Kidney (tissue), 14 donors: Measurements from ENCODE around the gene ITPR2. TPM values are rescaled to one million over a fixed set of nuclear protein-coding genes. Genes with fewer than 3 reads are reported as not detected.

Experiments used
- DNase-seq, 5 donors: peaks; one replicate each; pipeline ENCODE4 v3.0.0-alpha.2; 2013 to 2020
- FAIRE-seq: peaks from 2 replicates; lab custom pipeline; 2012; peaks lifted over from hg19 to GRCh38; lab: Jason Lieb, UNC
- H3K27ac ChIP-seq, 2 donors: one replicate each; pipeline ENCODE4 v1.7.0; 2013; ENCODE audit warnings: low read depth in 2 of 2, low read length in 2 of 2, inconsistent platforms in 1 of 2
- H3K27me3 ChIP-seq: one replicate; pipeline ENCODE4 v1.7.1; 2013; ENCODE audit warnings: low read length, inconsistent platforms; ENCODE audit not compliant: control insufficient read depth, insufficient read depth
- H3K36me3 ChIP-seq, 3 donors: one replicate each; pipeline versions ENCODE4 v1.7.0 to v1.7.1; 2013; ENCODE audit warnings: low read length in 3 of 3, control low read depth in 1 of 3, inconsistent platforms in 1 of 3; ENCODE audit not compliant: insufficient read depth in 3 of 3, control insufficient read depth in 2 of 3
- H3K4me1 ChIP-seq, 3 donors: one replicate each; pipeline versions ENCODE4 v1.7.0 to v1.7.1; 2013; ENCODE audit warnings: low read length in 3 of 3, inconsistent platforms in 1 of 3, low read depth in 1 of 3; ENCODE audit not compliant: control insufficient read depth in 2 of 3, insufficient read depth in 2 of 3
- H3K4me3 ChIP-seq, 3 donors: one replicate each; pipeline versions ENCODE4 v1.7.0 to v1.8.1; 2013; ENCODE audit warnings: low read length in 3 of 3, control low read depth in 1 of 3, inconsistent platforms in 1 of 3
- H3K9ac ChIP-seq, 3 donors: one replicate each; pipeline versions ENCODE4 v1.7.0 to v1.7.1; 2013; ENCODE audit warnings: low read length in 3 of 3, control low read depth in 1 of 3, inconsistent platforms in 1 of 3
- H3K9me3 ChIP-seq, 3 donors: one replicate each; pipeline versions ENCODE4 v1.7.0 to v1.7.1; 2013; ENCODE audit warnings: low read length in 3 of 3, control low read depth in 1 of 3, inconsistent platforms in 1 of 3; ENCODE audit not compliant: control insufficient read depth in 2 of 3, insufficient read depth in 1 of 3
- CTCF ChIP-seq: IDR thresholded peaks from 3 replicates; pipeline ENCODE4 v1.5.1; 2012; ENCODE audit warnings: mild to moderate bottlenecking, moderate library complexity, borderline replicate concordance; ENCODE audit not compliant: insufficient read depth; ENCODE audit errors: extremely low read depth
- intact Hi-C: fragments of 100-400 bp; cut with DNase I; formaldehyde crosslinking; loops from one replicate; pipeline ENCODE4 v1.11.1; 2022
- polyA plus RNA-seq: library from polyadenylated mRNA; stranded (reverse); fragments of 350-450 nt; fragmentation: Illumina TruSeq; extraction: RNeasy Lipid Tissue Mini Kit (QIAGEN cat#74804); gene quantifications from one replicate; pipeline ENCODE4 v1.2.3, GENCODE V29; 2014; ENCODE audit warnings: low read depth, low replicate concordance; ENCODE audit not compliant: insufficient read depth
- total RNA-seq: library from RNA; stranded (reverse); fragmentation: NEBNext Ultra II Directional; extraction: Animal tissue kit (Norgen Biotek cat#: 25700); gene quantifications from one replicate; pipeline ENCODE4 v1.2.1, GENCODE V29; 2021
- donor health status: control.
- donor health status: control.
- donor health status: control.
- donor health status: control.
- donor health status: control.
- donor health status: DM: yes; HTN: yes; CAD: no.
- donor health status: Normal renal cell carcinoma (clear cell type).

Gene ITPR2
- total and polyA plus RNA-seq, 2 donors from 2014 or later, result 5.7 to 56.9 TPM

- Histone ChIP-seq H3K9me3 (no peaks in the 10 kb centered on the region), H3K36me3 (no peaks in the 10 kb centered on the region), H3K4me3 (no peak overlapping the region), H3K27ac (no peak overlapping the region), H3K9ac (no peak overlapping the region), H3K4me1 (peaks cover 0 to 14% (median 3%) of the 10 kb centered on the region in 3 donors), H3K27me3 (no peaks in the 10 kb centered on the region)
- TF ChIP-seq CTCF, result no peak
- DNase-seq (no peak), FAIRE-seq (no peak)
- intact Hi-C loops, result no loop called here
Measured at GRCh38 chr12:26798640-26799039, 34.4 kb downstream of the ITPR2 start.

DNA sequence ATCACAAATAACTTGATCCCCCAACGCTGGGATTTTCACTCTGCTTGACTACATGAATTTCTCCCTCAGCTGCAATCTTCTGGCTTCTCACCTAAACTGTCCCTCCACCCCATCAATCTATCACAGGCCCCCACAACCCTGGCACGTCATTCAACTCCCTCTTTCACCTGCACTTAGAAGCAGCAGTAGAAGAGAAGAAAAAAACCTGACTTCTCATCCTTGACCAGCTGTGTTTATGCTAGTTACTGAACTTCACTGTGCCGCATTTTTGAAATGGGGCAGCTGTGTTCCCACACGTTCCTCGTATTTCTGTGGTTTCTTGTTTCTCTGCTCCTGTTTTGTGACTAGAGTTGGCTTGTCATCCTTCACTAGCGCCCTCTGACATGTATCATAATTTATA is 35.0 kb downstream of the ITPR2 start:
- Histone ChIP-seq H3K27me3 (no peaks in the 10 kb centered on the region), H3K9me3 (no peaks in the 10 kb centered on the region), H3K4me3 (peak overlapping the region in 2 of 3 donors; percentile 13 to 17), H3K4me1 (peaks cover 0 to 10% (median 3%) of the 10 kb centered on the region in 3 donors), H3K9ac (no peak overlapping the region), H3K36me3 (no peaks in the 10 kb centered on the region), H3K27ac (no peak overlapping the region)
- FAIRE-seq, result no peak
- intact Hi-C loops, result no loop called here
- no peak for TF ChIP-seq CTCF
- DNase-seq, result peak in 4 of 5 donors; percentile 68 to 95 (median 88)

GRCh38 chr12:26795910-26796309 is 37.1 kb downstream of the ITPR2 start:
- Histone ChIP-seq H3K4me1 (peaks cover 0 to 10% (median 3%) of the 10 kb centered on the region in 3 donors), H3K9ac (no peak overlapping the region), H3K27me3 (no peaks in the 10 kb centered on the region), H3K9me3 (no peaks in the 10 kb centered on the region), H3K4me3 (no peak overlapping the region), H3K27ac (no peak overlapping the region), H3K36me3 (no peaks in the 10 kb centered on the region)
- DNase-seq, result no peak
- TF ChIP-seq CTCF, result no peak
- no peak for FAIRE-seq
- intact Hi-C loops, result no loop called here

- no peak overlapping the region for H3K4me3 ChIP-seq
- H3K27ac ChIP-seq, result no peak overlapping the region
- no peak for TF ChIP-seq CTCF
- no peaks in the 10 kb centered on the region for H3K27me3 ChIP-seq
- H3K9me3 ChIP-seq, result no peaks in the 10 kb centered on the region
- FAIRE-seq (peak; percentile 42), DNase-seq (peak in 2 of 5 donors; percentile 33 to 57)
- H3K36me3 ChIP-seq, result no peaks in the 10 kb centered on the region
- no peak overlapping the region for H3K9ac ChIP-seq
- peaks cover 0 to 3% (median 0%) of the 10 kb centered on the region in 3 donors for H3K4me1 ChIP-seq
- intact Hi-C loops, result no loop called here
Measured at GRCh38 chr12:26791301-26791791, 41.6 kb downstream of the ITPR2 start.
